Chondrocyte (in vitro differentiated cells): Measurements from ENCODE around the gene CACHD1. TPM values are rescaled to one million over a fixed set of nuclear protein-coding genes. Genes with fewer than 3 reads are reported as not detected.
"Not testable (repeated sequence)": the region's sequence is repeated elsewhere in the genome, so short reads cannot be mapped to it uniquely, and the experiment has no call there.

Source experiments
- DNase-seq: peaks from one replicate; pipeline ENCODE4 v3.0.0; 2021; ENCODE audit warnings: mixed read lengths, low spot score
- H3K27ac Mint-ChIP-seq: one replicate; pipeline ENCODE4 v1.8.0; 2021; ENCODE audit warnings: mild to moderate bottlenecking, moderate library complexity, mixed read lengths; ENCODE audit not compliant: unreplicated experiment
- H3K27me3 Mint-ChIP-seq: 2 replicates; pipeline ENCODE4 v1.8.0; 2021; ENCODE audit warnings: low read depth, mixed read lengths
- H3K36me3 Mint-ChIP-seq: 2 replicates; pipeline ENCODE4 v1.8.0; 2021; ENCODE audit warnings: low read depth, mixed read lengths
- H3K4me1 Mint-ChIP-seq: 2 replicates; pipeline ENCODE4 v1.8.0; 2021; ENCODE audit warnings: low read depth, mild to moderate bottlenecking, mixed read lengths
- H3K4me3 Mint-ChIP-seq: one replicate; pipeline ENCODE4 v1.8.0; 2021; ENCODE audit warnings: mild to moderate bottlenecking, moderate library complexity, mixed read lengths; ENCODE audit not compliant: unreplicated experiment
- H3K9me3 Mint-ChIP-seq: 2 replicates; pipeline ENCODE4 v1.8.0; 2021; ENCODE audit warnings: low read depth, mixed read lengths
- total RNA-seq: library from RNA; stranded (reverse); gene quantifications from 3 replicates; pipeline ENCODE4 v1.2.1, GENCODE V29; 2021
- TF ChIP-seq, protein P1 (sequence below): fragments of 200-600 bp; sonication (generic); IDR thresholded peaks from 2 replicates; pipeline ENCODE4 v1.5.0; 2021; ENCODE audit warnings: antibody characterized with exemption, mild to moderate bottlenecking, moderate library complexity

Gene CACHD1
- total RNA-seq, 1 donor from 2014 or later = 10.5 TPM

DNA sequence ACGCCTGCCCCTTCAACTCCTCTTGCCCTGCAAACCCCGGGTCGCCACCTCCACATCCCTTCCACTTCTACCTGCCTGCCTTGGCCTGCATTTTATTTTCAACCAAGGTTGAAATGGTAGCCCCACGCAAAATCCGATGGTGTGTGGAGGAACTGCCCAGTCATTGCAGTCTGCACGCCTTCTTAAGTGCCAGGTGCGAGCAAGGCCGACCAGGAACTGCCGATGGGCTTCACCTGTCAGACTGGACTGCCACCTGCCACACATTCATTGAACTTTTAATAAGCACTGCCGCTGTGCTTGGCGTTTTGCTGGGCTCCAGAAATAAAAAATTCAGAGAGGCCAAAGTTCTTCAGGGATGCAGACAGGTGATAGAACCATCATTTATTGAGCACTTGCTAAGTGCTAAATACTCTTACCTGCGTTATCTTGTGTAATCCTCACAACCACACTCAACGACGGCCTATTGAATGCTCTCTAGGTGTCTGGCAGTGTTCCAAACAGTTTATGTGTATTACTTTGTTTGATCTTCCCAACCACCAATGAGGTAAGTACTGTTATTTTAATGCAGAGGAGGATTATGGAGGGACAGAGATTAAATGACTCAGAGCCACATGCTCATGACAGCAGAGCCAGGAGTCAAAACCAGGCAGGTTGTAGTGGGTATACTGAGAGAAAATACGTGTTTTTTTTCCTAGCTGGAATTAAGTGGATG is 36.2 kb downstream of the CACHD1 start:
- H3K27me3 Mint-ChIP-seq = no peaks in the 10 kb centered on the region
- H3K36me3 Mint-ChIP-seq = no peaks in the 10 kb centered on the region
- H3K4me1 Mint-ChIP-seq = peaks cover 48% of the 10 kb centered on the region
- TF ChIP-seq, protein P1, sequence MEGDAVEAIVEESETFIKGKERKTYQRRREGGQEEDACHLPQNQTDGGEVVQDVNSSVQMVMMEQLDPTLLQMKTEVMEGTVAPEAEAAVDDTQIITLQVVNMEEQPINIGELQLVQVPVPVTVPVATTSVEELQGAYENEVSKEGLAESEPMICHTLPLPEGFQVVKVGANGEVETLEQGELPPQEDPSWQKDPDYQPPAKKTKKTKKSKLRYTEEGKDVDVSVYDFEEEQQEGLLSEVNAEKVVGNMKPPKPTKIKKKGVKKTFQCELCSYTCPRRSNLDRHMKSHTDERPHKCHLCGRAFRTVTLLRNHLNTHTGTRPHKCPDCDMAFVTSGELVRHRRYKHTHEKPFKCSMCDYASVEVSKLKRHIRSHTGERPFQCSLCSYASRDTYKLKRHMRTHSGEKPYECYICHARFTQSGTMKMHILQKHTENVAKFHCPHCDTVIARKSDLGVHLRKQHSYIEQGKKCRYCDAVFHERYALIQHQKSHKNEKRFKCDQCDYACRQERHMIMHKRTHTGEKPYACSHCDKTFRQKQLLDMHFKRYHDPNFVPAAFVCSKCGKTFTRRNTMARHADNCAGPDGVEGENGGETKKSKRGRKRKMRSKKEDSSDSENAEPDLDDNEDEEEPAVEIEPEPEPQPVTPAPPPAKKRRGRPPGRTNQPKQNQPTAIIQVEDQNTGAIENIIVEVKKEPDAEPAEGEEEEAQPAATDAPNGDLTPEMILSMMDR = no peak
- no peaks in the 10 kb centered on the region for H3K9me3 Mint-ChIP-seq
- peak overlapping the region; percentile 86 for H3K4me3 Mint-ChIP-seq
- peak; percentile 43 for DNase-seq
- H3K27ac Mint-ChIP-seq = peak overlapping the region; percentile 73

DNA sequence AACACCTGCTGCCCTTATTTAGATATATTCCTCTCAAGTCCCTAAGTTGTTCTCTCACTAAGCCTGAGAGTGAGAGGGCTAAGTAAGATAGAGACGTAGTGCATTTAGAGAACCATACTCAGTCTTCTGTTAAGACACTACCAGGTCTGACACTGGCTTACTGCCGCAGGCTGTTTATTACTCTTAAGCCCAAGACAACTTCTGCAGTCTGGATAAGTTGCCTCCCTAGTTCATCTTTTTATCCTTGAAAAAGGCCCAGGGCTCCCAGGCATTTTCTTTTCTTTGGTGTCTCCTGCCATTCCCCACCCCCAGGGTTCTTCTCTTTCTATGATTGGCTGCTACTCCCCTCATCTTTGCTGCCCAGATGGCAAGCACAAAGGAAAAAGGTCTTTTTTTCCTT is 38.7 kb downstream of the CACHD1 start:
- Mint-ChIP-seq H3K27me3 (no peaks in the 10 kb centered on the region), H3K4me1 (peaks cover 55% of the 10 kb centered on the region), H3K36me3 (no peaks in the 10 kb centered on the region), H3K27ac (peak overlapping the region; percentile 24), H3K4me3 (no peak overlapping the region), H3K9me3 (no peaks in the 10 kb centered on the region)
- TF ChIP-seq, protein P1 = no peak
- no peak for DNase-seq

DNA sequence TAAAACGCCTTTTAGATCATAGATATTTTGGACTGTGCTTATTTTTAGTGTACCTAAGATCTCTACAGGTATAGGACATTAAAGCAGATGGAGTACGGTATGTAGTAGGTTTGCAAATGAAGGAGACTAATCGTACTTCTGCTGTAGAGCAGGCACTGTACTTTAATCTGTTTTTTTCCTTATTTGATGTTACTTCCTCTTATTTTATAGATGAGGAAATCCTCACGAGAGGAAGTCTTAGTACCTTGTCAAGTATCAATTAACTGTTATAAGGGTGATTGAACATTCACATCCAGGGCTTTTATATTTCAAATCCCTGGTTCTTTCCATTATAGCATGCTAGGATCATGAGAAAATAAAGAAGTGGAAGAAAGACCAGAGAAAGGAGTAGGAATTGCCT is 41.1 kb downstream of the CACHD1 start:
- no peak for DNase-seq
- TF ChIP-seq, protein P1 = no peak
- Mint-ChIP-seq H3K4me3 (no peak overlapping the region), H3K4me1 (peaks cover 70% of the 10 kb centered on the region), H3K36me3 (no peaks in the 10 kb centered on the region), H3K27me3 (no peaks in the 10 kb centered on the region), H3K9me3 (no peaks in the 10 kb centered on the region), H3K27ac (no peak overlapping the region)

DNA sequence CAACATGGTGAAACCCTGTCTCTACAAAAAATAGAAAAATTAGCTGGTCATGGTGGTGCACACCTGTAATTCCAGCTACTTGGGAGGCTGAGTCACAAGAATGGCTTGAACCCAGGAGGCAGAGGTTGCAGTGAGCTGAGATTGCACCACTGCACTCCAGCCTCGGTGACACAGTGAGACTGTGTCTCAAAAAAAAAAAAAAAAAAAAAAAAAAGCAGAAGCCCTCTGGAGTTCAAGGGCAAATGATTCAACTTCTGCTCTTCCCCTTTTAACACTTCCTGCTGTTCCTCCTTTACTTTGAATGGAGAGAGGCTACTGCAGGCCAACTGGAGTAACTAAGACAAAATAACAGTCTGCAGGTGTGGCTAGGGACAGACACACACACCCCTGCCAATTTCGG is 42.3 kb downstream of the CACHD1 start:
- not testable (repeated sequence) for H3K27me3 Mint-ChIP-seq, H3K36me3 Mint-ChIP-seq, H3K4me3 Mint-ChIP-seq, H3K27ac Mint-ChIP-seq, DNase-seq, H3K9me3 Mint-ChIP-seq
- peaks cover 72% of the 10 kb centered on the region for H3K4me1 Mint-ChIP-seq

DNA sequence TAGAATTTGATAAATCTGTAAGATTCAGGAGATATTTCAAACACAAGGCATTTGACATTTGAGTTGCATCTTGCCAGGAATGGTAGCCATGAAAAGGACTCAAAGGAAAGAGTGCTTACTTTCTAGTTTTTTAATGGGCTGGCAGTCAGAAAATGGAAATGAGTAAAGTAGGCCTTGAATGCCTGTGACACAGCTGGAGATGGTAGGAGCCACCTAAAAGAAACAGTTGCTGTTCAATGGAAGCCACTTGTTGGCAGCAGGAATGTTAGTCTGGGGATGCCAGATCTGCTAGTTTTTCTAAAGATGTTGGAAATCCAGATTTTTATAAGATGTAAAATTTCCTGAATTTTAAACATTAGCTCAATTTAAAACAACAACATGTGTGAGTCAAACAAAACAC is 43.6 kb downstream of the CACHD1 start:
- Mint-ChIP-seq H3K9me3 (no peaks in the 10 kb centered on the region), H3K4me3 (no peak overlapping the region), H3K27ac (peak overlapping the region; percentile 91), H3K27me3 (no peaks in the 10 kb centered on the region), H3K36me3 (no peaks in the 10 kb centered on the region), H3K4me1 (peaks cover 77% of the 10 kb centered on the region)
- TF ChIP-seq, protein P1 = no peak
- no peak for DNase-seq

DNA sequence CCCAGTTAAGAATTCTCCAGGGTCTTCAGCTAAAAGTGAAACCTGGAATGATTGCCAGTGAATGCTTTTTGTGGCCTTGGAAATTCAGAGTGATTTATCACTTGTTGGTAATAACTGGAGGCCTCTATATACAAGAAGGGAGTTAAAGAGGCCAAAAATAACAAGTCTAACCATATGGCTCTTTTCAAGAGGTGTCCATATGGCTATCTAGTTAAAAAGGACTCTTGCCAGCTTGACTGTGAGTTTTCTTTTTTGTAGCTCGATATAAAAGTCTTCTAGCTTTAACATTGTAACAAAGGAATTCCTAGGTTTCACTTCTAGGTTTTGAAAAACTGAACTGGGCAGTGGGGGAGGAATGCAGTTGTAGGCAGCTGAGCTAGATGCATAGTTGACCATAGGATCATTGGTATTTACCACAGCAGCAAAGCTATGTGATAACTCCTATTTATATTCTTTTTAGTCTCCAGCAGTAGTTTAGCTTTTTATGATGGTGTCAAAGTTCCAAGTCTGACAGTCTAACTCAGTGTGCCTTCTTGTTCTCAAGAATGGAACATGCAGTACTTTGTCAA is 44.4 kb downstream of the CACHD1 start:
- Mint-ChIP-seq H3K4me1 (peaks cover 77% of the 10 kb centered on the region), H3K36me3 (no peaks in the 10 kb centered on the region), H3K9me3 (no peaks in the 10 kb centered on the region), H3K4me3 (peak overlapping the region; percentile 50), H3K27ac (peak overlapping the region; percentile 91), H3K27me3 (no peaks in the 10 kb centered on the region)
- no peak for DNase-seq
- TF ChIP-seq, protein P1 = no peak
